Measurements from ENCODE around the gene PATE3.

Gene PATE3

GRCh38 chr11:125787827-125788226 is at the start of gene PATE3:
Gene PATE3 (plus strand): TSS chr11:125788127. CDS start chr11:125788152, 25 bp downstream.
- no peak within 1 kb of the TSS for H3K4me3 ChIP-seq
- no peak for DNase-seq (ENCODE audit: low spot score)
- no peak for TF ChIP-seq CTCF (IDR thresholded peaks at IDR 0.05)
- no peak within 1 kb of the TSS for H3K27ac ChIP-seq

- Histone ChIP-seq H3K4me3 (no peak overlapping the region), H3K27ac (no peak overlapping the region)
- DNase-seq (ENCODE audit: low spot score), result no peak
- no peak for TF ChIP-seq CTCF (IDR thresholded peaks at IDR 0.05)
Measured at GRCh38 chr11:125740617-125741016, 47.3 kb upstream of the PATE3 start.

GRCh38 chr11:125743681-125744080 is 44.2 kb upstream of the PATE3 start:
- Histone ChIP-seq H3K4me3 (no peak overlapping the region), H3K27ac (no peak overlapping the region)
- no peak for TF ChIP-seq CTCF (IDR thresholded peaks at IDR 0.05)
- no peak for DNase-seq (ENCODE audit: low spot score)

- Histone ChIP-seq H3K27ac (no peak within 1 kb of the TSS), H3K4me3 (no peak within 1 kb of the TSS)
- no peak for DNase-seq (ENCODE audit: low spot score)
- no peak for TF ChIP-seq CTCF (IDR thresholded peaks at IDR 0.05)
Measured at GRCh38 chr11:125745979-125746378, 41.9 kb upstream of the PATE3 start, which contains the start of gene PATE1. Gene PATE1 (plus strand): TSS chr11:125746279. CDS start chr11:125746305, 26 bp downstream.

GRCh38 chr11:125750629-125751028 is 37.3 kb upstream of the PATE3 start:
- Histone ChIP-seq H3K27ac (no peak overlapping the region), H3K4me3 (no peak overlapping the region)
- no peak for DNase-seq (ENCODE audit: low spot score)
- TF ChIP-seq CTCF (IDR thresholded peaks at IDR 0.05), result no peak

- Histone ChIP-seq H3K4me3 (no peak overlapping the region), H3K27ac (no peak overlapping the region)
- no peak for TF ChIP-seq CTCF (IDR thresholded peaks at IDR 0.05)
- no peak for DNase-seq (ENCODE audit: low spot score)
Measured at GRCh38 chr11:125756050-125756449, 31.9 kb upstream of the PATE3 start.

GRCh38 chr11:125762445-125762844 is 25.5 kb upstream of the PATE3 start:
- TF ChIP-seq CTCF (IDR thresholded peaks at IDR 0.05), result no peak
- H3K27ac ChIP-seq, result no peak overlapping the region
- DNase-seq (ENCODE audit: low spot score), result no peak
- H3K4me3 ChIP-seq, result no peak overlapping the region
